Transverse colon (tissue), 4 donors: ENCODE results near the gene ABLIM2. TPM values are rescaled to one million over a fixed set of nuclear protein-coding genes. Genes with fewer than 3 reads are reported as not detected.

ENCODE experiments used
- DNase-seq: peaks from one replicate; pipeline ENCODE4 v3.0.0-alpha.2; 2019
- H3K27ac ChIP-seq, 4 donors: fragments of 200-600 bp; sonication (generic); 2 replicates each; pipeline ENCODE4 v1.5.1; 2016 to 2018; ENCODE audit warnings: inconsistent platforms in 4 of 4
- H3K27me3 ChIP-seq: fragments of 200-600 bp; sonication (generic); 2 replicates; pipeline ENCODE4 v1.5.1; 2017; ENCODE audit warnings: inconsistent platforms
- H3K36me3 ChIP-seq, 4 donors: fragments of 200-600 bp; sonication (generic); 2 replicates each; pipeline ENCODE4 v1.5.1; 2017 to 2019; ENCODE audit warnings: inconsistent platforms in 4 of 4
- H3K4me1 ChIP-seq, 4 donors: fragments of 200-600 bp; sonication (generic); 2 replicates each; pipeline ENCODE4 v1.5.1; 2017 to 2020; ENCODE audit warnings: inconsistent platforms in 4 of 4
- H3K4me3 ChIP-seq, 4 donors: fragments of 200-600 bp; sonication (generic); 1 replicate in 1 of 4; 2 replicates in 3 of 4; pipeline versions ENCODE4 v1.5.1 to v1.6.1; 2017 to 2019; ENCODE audit warnings: inconsistent platforms in 4 of 4
- H3K9me3 ChIP-seq, 2 donors: fragments of 200-600 bp; sonication (generic); 2 replicates each; pipeline ENCODE4 v1.5.1; 2017 to 2019; ENCODE audit warnings: inconsistent platforms in 2 of 2
- EP300 ChIP-seq: sonication (generic); formaldehyde crosslinking; IDR thresholded peaks from one replicate; pipeline ENCODE4 v1.6.1; 2017; ENCODE audit warnings: antibody characterized with exemption, low read depth
- POLR2A ChIP-seq: fragments of 450-650 bp; IDR thresholded peaks from one replicate; pipeline ENCODE4 v1.6.1; 2016; ENCODE audit warnings: antibody characterized with exemption, mild to moderate bottlenecking, moderate library complexity
- POLR2AphosphoS5 ChIP-seq, 3 donors: sonication (generic); formaldehyde crosslinking; IDR thresholded peaks; one replicate each; pipeline ENCODE4 v1.6.1; 2016; ENCODE audit warnings: antibody characterized with exemption in 3 of 3
- WGBS, 2 donors: methylation state at CpG; one replicate each; pipeline ENCODE4 v1.1.5; 2018; ENCODE audit warnings: low coverage in 1 of 2; 5-methylcytosine and 5-hydroxymethylcytosine counted together
- in situ Hi-C, 4 donors: fragments of 200-750 bp; cut with MboI; loops; one replicate each; pipeline versions ENCODE4 v1.15.0 to v1.15.1; 2017; ENCODE audit warnings: low sequenced_read_pairs in 3 of 4, low pct_ligation_motif_present in 1 of 4, low pct_unique_long_range_greater_than_20kb in 1 of 4
- intact Hi-C: fragments of 100-400 bp; cut with DNase I; formaldehyde crosslinking; loops from one replicate; pipeline ENCODE4 v1.15.1; 2023; ENCODE audit warnings: low total_unique reads
- total RNA-seq, 4 donors: library from RNA; depleted of rRNA; stranded (reverse); fragments of >200 nt; gene quantifications; one replicate each; pipeline ENCODE4 v1.1.0, GENCODE V29; 2016
- TF ChIP-seq, protein P1 (sequence below), 5 experiments: fragments of 200-600 bp in 3 of 5; fragments of 450-650 bp in 2 of 5; sonication (generic) in 3 of 5; IDR thresholded peaks; 1 replicate in 2 of 5; 2 replicates in 3 of 5; pipeline ENCODE4 v1.5.1; 2016 to 2017; ENCODE audit warnings: antibody characterized with exemption in 5 of 5, inconsistent platforms in 3 of 5, mild to moderate bottlenecking in 2 of 5, moderate library complexity in 1 of 5

Gene ABLIM2
- total RNA-seq, 4 donors from 2014 or later: 3.2 to 58.4 (median 14.2) TPM

DNA sequence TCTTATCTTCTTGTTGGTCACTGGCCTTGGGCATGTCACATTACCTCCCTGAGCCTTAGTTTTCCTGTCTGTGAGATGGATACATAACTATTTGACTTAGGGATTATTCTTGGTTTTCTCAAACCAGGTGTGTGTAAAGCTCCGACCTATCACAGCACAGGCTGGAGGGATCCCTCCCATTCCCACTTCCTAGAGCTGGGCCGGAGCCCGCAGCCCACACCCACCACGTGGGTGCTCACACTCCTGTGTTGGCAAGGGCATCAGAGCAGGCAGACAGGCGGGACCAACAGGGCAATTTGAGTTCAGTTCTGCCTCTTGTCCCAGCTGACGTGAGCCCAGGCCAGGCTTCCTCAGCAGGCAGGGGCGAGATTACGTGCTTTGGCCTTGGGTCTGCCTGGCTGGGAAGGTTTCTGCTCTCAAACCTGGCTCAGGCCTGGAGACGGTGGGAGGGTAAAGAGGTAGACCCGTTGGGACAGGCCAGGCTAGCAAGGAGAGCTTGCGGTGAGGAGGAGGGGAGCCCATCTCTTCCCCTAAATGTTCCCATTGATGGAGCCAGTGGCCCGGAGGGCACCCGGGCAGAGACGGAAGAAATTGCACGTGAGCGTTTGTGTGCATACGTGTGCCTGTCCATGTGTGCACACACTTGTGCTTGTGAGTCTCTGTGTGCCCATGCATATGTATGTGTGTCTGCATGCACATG is 39.7 kb upstream of the ABLIM2 start:
- intact Hi-C loops (no loop called here), in situ Hi-C loops (no loop called here)
- peak overlapping the region in 1 of 4 donors; percentile 52 for H3K4me3 ChIP-seq
- 46% methylated on average over 17 of the region's 17 CpGs; no CpG with 5 or more reads in 1 of the 2 donors for WGBS, 2 donors
- no peaks in the 10 kb centered on the region for H3K36me3 ChIP-seq
- DNase-seq: peak; percentile 62
- peaks cover 6 to 26% (median 24%) of the 10 kb centered on the region in 4 donors for H3K4me1 ChIP-seq
- H3K27me3 ChIP-seq: no peaks in the 10 kb centered on the region
- H3K9me3 ChIP-seq: no peaks in the 10 kb centered on the region
- TF ChIP-seq, protein P1, sequence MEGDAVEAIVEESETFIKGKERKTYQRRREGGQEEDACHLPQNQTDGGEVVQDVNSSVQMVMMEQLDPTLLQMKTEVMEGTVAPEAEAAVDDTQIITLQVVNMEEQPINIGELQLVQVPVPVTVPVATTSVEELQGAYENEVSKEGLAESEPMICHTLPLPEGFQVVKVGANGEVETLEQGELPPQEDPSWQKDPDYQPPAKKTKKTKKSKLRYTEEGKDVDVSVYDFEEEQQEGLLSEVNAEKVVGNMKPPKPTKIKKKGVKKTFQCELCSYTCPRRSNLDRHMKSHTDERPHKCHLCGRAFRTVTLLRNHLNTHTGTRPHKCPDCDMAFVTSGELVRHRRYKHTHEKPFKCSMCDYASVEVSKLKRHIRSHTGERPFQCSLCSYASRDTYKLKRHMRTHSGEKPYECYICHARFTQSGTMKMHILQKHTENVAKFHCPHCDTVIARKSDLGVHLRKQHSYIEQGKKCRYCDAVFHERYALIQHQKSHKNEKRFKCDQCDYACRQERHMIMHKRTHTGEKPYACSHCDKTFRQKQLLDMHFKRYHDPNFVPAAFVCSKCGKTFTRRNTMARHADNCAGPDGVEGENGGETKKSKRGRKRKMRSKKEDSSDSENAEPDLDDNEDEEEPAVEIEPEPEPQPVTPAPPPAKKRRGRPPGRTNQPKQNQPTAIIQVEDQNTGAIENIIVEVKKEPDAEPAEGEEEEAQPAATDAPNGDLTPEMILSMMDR (IDR thresholded peaks at IDR 0.05): no peak
- TF ChIP-seq POLR2A (no peak), POLR2AphosphoS5 (IDR thresholded peaks at IDR 0.05) (no peak), EP300 (no peak)
- H3K27ac ChIP-seq: peak overlapping the region; percentile 76 to 87 (median 80)

DNA sequence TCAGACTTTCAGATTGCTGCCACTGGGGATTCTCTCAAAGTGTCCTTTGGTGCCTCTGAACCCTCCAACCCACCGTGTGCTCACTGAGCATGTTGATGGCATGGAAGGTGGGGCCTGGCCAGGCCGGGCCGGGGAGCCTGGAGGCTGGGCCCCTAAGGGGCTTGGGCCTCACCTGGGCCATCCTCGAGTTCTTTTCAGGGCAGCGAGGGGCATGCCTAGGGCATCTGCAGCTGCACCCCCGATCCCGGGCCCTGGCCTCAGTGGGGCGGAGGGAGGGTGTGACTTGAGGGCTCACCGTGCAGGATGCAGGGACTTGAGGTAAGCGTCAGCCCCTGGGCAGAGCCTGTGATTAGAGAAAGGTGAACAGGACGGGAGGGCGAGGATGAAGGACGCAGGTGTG is 38.9 kb upstream of the ABLIM2 start:
- H3K4me3 ChIP-seq: no peak overlapping the region
- no peak for TF ChIP-seq EP300
- H3K27me3 ChIP-seq: no peaks in the 10 kb centered on the region
- intact Hi-C loops: no loop called here
- 87% methylated on average over 13 of the region's 13 CpGs; no CpG with 5 or more reads in 1 of the 2 donors for WGBS, 2 donors
- H3K27ac ChIP-seq: no peak overlapping the region
- DNase-seq: no peak
- H3K36me3 ChIP-seq: no peaks in the 10 kb centered on the region
- no peaks in the 10 kb centered on the region for H3K9me3 ChIP-seq
- in situ Hi-C loops: no loop called here
- H3K4me1 ChIP-seq: peaks cover 6 to 31% (median 26%) of the 10 kb centered on the region in 4 donors

DNA sequence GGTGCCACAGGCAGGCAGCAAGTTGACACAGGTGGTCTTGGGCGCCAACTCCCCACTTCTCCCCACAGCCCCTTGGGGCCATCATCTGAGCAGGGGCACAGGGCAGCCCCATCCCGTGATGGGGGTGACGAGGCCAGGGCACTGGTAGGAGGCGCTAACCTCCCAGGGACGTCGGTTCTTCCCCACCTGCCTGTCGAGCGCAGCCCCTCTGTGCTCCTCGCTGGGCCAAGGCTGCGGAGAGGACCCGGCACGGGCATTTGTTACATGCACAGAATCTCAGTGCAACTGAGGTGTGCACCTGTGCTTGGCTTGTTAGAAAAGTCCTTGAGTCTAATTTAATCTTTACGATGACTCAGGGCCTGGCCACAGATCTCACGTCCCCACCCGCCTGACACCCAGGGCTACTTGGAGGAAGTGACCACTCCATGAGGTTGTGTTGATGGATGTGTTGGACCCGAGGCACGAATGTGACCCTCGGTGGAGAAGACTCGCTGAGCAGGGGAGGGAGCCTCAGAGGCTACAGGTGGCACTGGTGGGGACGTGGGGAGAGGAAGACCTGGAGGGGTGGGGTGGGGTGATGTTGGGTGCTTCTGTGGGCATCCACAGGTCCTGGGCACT is 37.3 kb upstream of the ABLIM2 start:
- intact Hi-C loops: no loop called here
- WGBS, 2 donors: 82% methylated on average over 20 of the region's 20 CpGs; no CpG with 5 or more reads in 1 of the 2 donors
- DNase-seq: no peak
- Histone ChIP-seq H3K27me3 (no peaks in the 10 kb centered on the region), H3K4me3 (no peak overlapping the region), H3K36me3 (no peaks in the 10 kb centered on the region), H3K9me3 (no peaks in the 10 kb centered on the region), H3K27ac (no peak overlapping the region), H3K4me1 (peaks cover 6 to 34% (median 28%) of the 10 kb centered on the region in 4 donors)
- in situ Hi-C loops: no loop called here
- TF ChIP-seq POLR2A (no peak), EP300 (no peak), POLR2AphosphoS5 (IDR thresholded peaks at IDR 0.05) (no peak)
- TF ChIP-seq, protein P1 (IDR thresholded peaks at IDR 0.05): no peak

- H3K9me3 ChIP-seq: no peaks in the 10 kb centered on the region
- in situ Hi-C loops (no loop called here), intact Hi-C loops (no loop called here)
- TF ChIP-seq POLR2A (no peak), POLR2AphosphoS5 (IDR thresholded peaks at IDR 0.05) (no peak), EP300 (no peak)
- TF ChIP-seq, protein P1 (IDR thresholded peaks at IDR 0.05): no peak
- no peaks in the 10 kb centered on the region for H3K36me3 ChIP-seq
- peaks cover 6 to 38% (median 28%) of the 10 kb centered on the region in 4 donors for H3K4me1 ChIP-seq
- 71% methylated on average over 7 of the region's 7 CpGs; no CpG with 5 or more reads in 1 of the 2 donors for WGBS, 2 donors
- no peak overlapping the region for H3K27ac ChIP-seq
- no peak overlapping the region for H3K4me3 ChIP-seq
- no peaks in the 10 kb centered on the region for H3K27me3 ChIP-seq
- DNase-seq: no peak
Measured at GRCh38 chr4:8195431-8195830, 36.8 kb upstream of the ABLIM2 start.
